K562 (cell line): ENCODE measurements around the gene ITSN2. TPM values are rescaled to one million over a fixed set of nuclear protein-coding genes. Genes with fewer than 3 reads are reported as not detected.

Experiments
- ATAC-seq: fragments of 200-7000 bp; cut with Tn5 transposase; 3 replicates; pipeline ENCODE4 v1.9.1; 2020; ENCODE audit warnings: moderate library complexity
- BruUV-seq: library from RNA; stranded (reverse); fragments of 400-500 nt; replicated peaks from 2 replicates; lab custom pipeline; 2021; lab: Mats Ljungman, UMichigan
- CTCF ChIA-PET: fragments of 300-600 bp; formaldehyde crosslinking; extraction: SDS; loops from one replicate; lab custom pipeline; 2021; ENCODE audit warnings: low intra/inter-chr PET ratio; lab: Yijun Ruan, JAX
- POLR2A ChIA-PET: fragments of 300-600, 350-650 bp; sonication (Branson Sonifier 250); formaldehyde crosslinking; extraction: SDS; loops from one replicate; lab custom pipeline; 2021; ENCODE audit warnings: antibody characterized with exemption, inconsistent platforms; lab: Yijun Ruan, JAX
- DNase-seq, 4 experiments: peaks; one replicate each; pipeline versions ENCODE4 v3.0.0 to v3.0.0-alpha.2; 2011 to 2018; ENCODE audit warnings: low spot score in 3 of 4, mixed read lengths in 3 of 4; ENCODE audit errors: extremely low read depth in 1 of 4
- FAIRE-seq: peaks from 2 replicates; lab custom pipeline; 2011; peaks lifted over from hg19 to GRCh38; lab: Jason Lieb, UNC
- H2AFZ ChIP-seq: 2 replicates; pipeline ENCODE4 v1.6.0; 2011; ENCODE audit warnings: low read depth, low read length, control low read depth, inconsistent platforms
- H3K27ac ChIP-seq: fragments of 200-600 bp; 3 replicates; pipeline ENCODE4 v1.8.0; 2011; ENCODE audit warnings: low read depth, mild to moderate bottlenecking, control low read depth, inconsistent platforms, low read length, moderate library complexity, mixed read lengths; ENCODE audit errors: extremely low read depth
- H3K27me3 ChIP-seq, 2 experiments: fragments of 300-600 bp in 1 of 2; 2 replicates in 1 of 2; 3 replicates in 1 of 2; pipeline versions ENCODE4 v1.6.0 to v1.8.0; 2011; ENCODE audit warnings: inconsistent platforms in 2 of 2, low read length in 2 of 2, mild to moderate bottlenecking in 1 of 2, mixed read lengths in 1 of 2, moderate library complexity in 1 of 2; ENCODE audit not compliant: control insufficient read depth in 2 of 2, insufficient read depth in 2 of 2
- H3K36me3 ChIP-seq: fragments of 300-600 bp; 3 replicates; pipeline ENCODE4 v1.8.0; 2011; ENCODE audit warnings: mild to moderate bottlenecking, low read length, inconsistent platforms; ENCODE audit not compliant: control insufficient read depth, insufficient read depth
- H3K4me1 ChIP-seq, 2 experiments: fragments of 200-600 bp in 1 of 2; replicated peaks in 1 of 2; 2 replicates in 1 of 2; 3 replicates in 1 of 2; pipeline versions ENCODE4 v1.5.1 to v1.8.0; 2011; ENCODE audit warnings: inconsistent platforms in 2 of 2, low read length in 2 of 2, mild to moderate bottlenecking in 1 of 2, mixed read lengths in 1 of 2, moderate library complexity in 1 of 2; ENCODE audit not compliant: control insufficient read depth in 2 of 2, insufficient read depth in 2 of 2
- H3K4me2 ChIP-seq: 2 replicates; pipeline ENCODE4 v1.6.1; 2011; ENCODE audit warnings: low read length, control low read depth, inconsistent platforms, mixed read lengths; ENCODE audit not compliant: insufficient read depth
- H3K4me3 ChIP-seq: fragments of 200-600 bp; sonication (generic), shearing (Covaris generic); 2 replicates; pipeline ENCODE4 v1.5.1; 2016; ENCODE audit warnings: control low read depth, inconsistent platforms
- H3K79me2 ChIP-seq: fragments of 200-600 bp; 3 replicates; pipeline ENCODE4 v1.8.0; 2011; ENCODE audit warnings: low read length, inconsistent platforms; ENCODE audit not compliant: control insufficient read depth, insufficient read depth
- H3K9ac ChIP-seq, 2 experiments: 2 replicates each; pipeline versions ENCODE4 v1.6.0 to v1.6.1; 2011; ENCODE audit warnings: low read depth in 2 of 2, low read length in 2 of 2, control low read depth in 1 of 2, inconsistent platforms in 1 of 2, mild to moderate bottlenecking in 1 of 2, mixed read lengths in 1 of 2; ENCODE audit not compliant: insufficient read depth in 1 of 2
- H3K9me1 ChIP-seq: one replicate; pipeline ENCODE4 v1.6.0; 2011; ENCODE audit warnings: inconsistent platforms, mild to moderate bottlenecking, low read length, moderate library complexity; ENCODE audit not compliant: control insufficient read depth, insufficient read depth
- H3K9me3 ChIP-seq: replicated peaks from 2 replicates; pipeline ENCODE4 v1.5.1; 2011; ENCODE audit warnings: low read depth, low read length, inconsistent platforms; ENCODE audit not compliant: control insufficient read depth, insufficient read depth
- H4K20me1 ChIP-seq: replicated peaks from 2 replicates; pipeline ENCODE4 v1.6.1; 2011; ENCODE audit warnings: low read length, inconsistent platforms, mixed read lengths; ENCODE audit not compliant: control insufficient read depth, insufficient read depth
- CHAMP1 ChIP-seq: fragments of 450-650 bp; IDR thresholded peaks from 2 replicates; pipeline ENCODE4 v1.6.1; 2016; ENCODE audit warnings: mild to moderate bottlenecking
- ELF4 ChIP-seq: fragments of 450-650 bp; formaldehyde crosslinking; IDR thresholded peaks from 2 replicates; pipeline ENCODE4 v1.4.0; 2022; ENCODE audit warnings: missing genetic modification characterization
- KLF6 ChIP-seq: fragments of 250-450 bp; sonication (Bioruptor Pico); IDR thresholded peaks from 2 replicates; pipeline ENCODE4 v1.4.0; 2020; ENCODE audit warnings: mild to moderate bottlenecking, moderate library complexity, borderline replicate concordance
- MLX ChIP-seq, 2 experiments: fragments of 450-650 bp in 1 of 2; sonication (generic) in 1 of 2; formaldehyde crosslinking; conservative IDR thresholded peaks; 2 replicates each; pipeline versions ENCODE4 v1.4.0 to v1.8.1; 2020 to 2022; ENCODE audit warnings: mild to moderate bottlenecking in 1 of 2, missing genetic modification reagents in 1 of 2
- MXI1 ChIP-seq: IDR thresholded peaks from 2 replicates; pipeline ENCODE4 v1.6.1; 2011; ENCODE audit warnings: low read depth, mild to moderate bottlenecking, improper control_type of control experiment, low read length
- NELFE ChIP-seq: IDR thresholded peaks from 2 replicates; pipeline ENCODE4 v1.6.1; 2011; ENCODE audit warnings: mild to moderate bottlenecking; ENCODE audit not compliant: insufficient read depth, insufficient read length
- POLR2H ChIP-seq: IDR thresholded peaks from 2 replicates; pipeline ENCODE4 v1.6.1; 2016; ENCODE audit warnings: missing genetic modification characterization, low read depth, mild to moderate bottlenecking, control low read depth, missing compliant biosample characterization, moderate library complexity
- PREB ChIP-seq: sonication (generic); formaldehyde crosslinking; IDR thresholded peaks from 2 replicates; pipeline ENCODE4 v1.8.1; 2023; ENCODE audit warnings: mild to moderate bottlenecking, missing genetic modification reagents
- PYGO2 ChIP-seq: fragments of 450-650 bp; IDR thresholded peaks from 2 replicates; pipeline ENCODE4 v1.6.1; 2016; ENCODE audit warnings: mild to moderate bottlenecking, missing genetic modification characterization, moderate library complexity, missing compliant biosample characterization
- RBM15 ChIP-seq: fragments of 200-400 bp; formaldehyde crosslinking; IDR thresholded peaks from 2 replicates; pipeline ENCODE4 v1.6.1; 2018; ENCODE audit warnings: mild to moderate bottlenecking, low read length, moderate library complexity; ENCODE audit not compliant: insufficient read depth
- TAF7 ChIP-seq: fragments of 450-650 bp; IDR thresholded peaks from 2 replicates; pipeline ENCODE4 v1.6.1; 2016; ENCODE audit warnings: missing genetic modification characterization, missing compliant biosample characterization
- VEZF1 ChIP-seq: fragments of 200-800 bp; sonication (Bioruptor generic); IDR thresholded peaks from 2 replicates; pipeline ENCODE4 v1.6.1; 2017; ENCODE audit warnings: missing genetic modification characterization, missing compliant biosample characterization
- ZBTB34 ChIP-seq: fragments of 250-450 bp; sonication (Bioruptor Pico); IDR thresholded peaks from 2 replicates; pipeline ENCODE4 v1.8.0; 2021; ENCODE audit warnings: mild to moderate bottlenecking, moderate library complexity
- WGBS: fragments of 100-300 bp; shearing (Covaris generic); methylation state at CpG from one replicate; pipeline ENCODE4 v1.1.6; 2016; ENCODE audit warnings: low coverage, mixed read lengths; ENCODE audit not compliant: insufficient coverage; ENCODE audit errors: missing lambda C conversion rate; 5-methylcytosine and 5-hydroxymethylcytosine counted together
- in situ Hi-C: fragments of 300-500 bp; cut with MboI; formaldehyde crosslinking; loops from 4 replicates; pipeline ENCODE4 v1.15.0; 2018; ENCODE audit warnings: inconsistent platforms, mixed read lengths
- intact Hi-C: fragments of 100-400 bp; cut with micrococcal nuclease; formaldehyde crosslinking; loops from 2 replicates; pipeline ENCODE4 v1.14.2; 2022
- polyA plus RNA-seq, 8 experiments: library from polyadenylated mRNA; depleted of rRNA in 4 of 8; stranded (reverse) in 5 of 8; unstranded in 3 of 8; fragments of >200 nt; fragmentation: Nextera tagmentation in 2 of 8; fragmentation: Illumina TruSeq in 1 of 8; extraction: Ambion mirVana in 2 of 8; extraction: Trizol in 1 of 8; gene quantifications; 2 replicates each; pipeline versions ENCODE4 v1.2.1 to v1.2.3, GENCODE V29; 2011 to 2014; ENCODE audit warnings: inconsistent platforms in 1 of 8, missing spikeins in 1 of 8
- total RNA-seq, 7 experiments: library from RNA; depleted of rRNA in 6 of 7; stranded (reverse); fragments of >200 nt in 6 of 7; fragmentation: Illumina TruSeq in 2 of 7; extraction: Trizol in 2 of 7; gene quantifications; 2 replicates each; pipeline versions ENCODE4 v1.2.1 to v1.2.3, GENCODE V29; 2011 to 2021; ENCODE audit warnings: low replicate concordance in 1 of 7

The ITSN2 gene
- total and polyA plus RNA-seq, 9 of the 15 experiments (the other 6 are each of a cell fraction or from before 2014, with no cell fraction given): 6.6 to 19.9 (median 15.2) TPM

- ChIA-PET CTCF (no interaction called here), POLR2A (interaction anchor here (0.7 to 0.9 kb wide), 2 partner anchors 39 to 575 kb away, joined by 3 read pairs; no protein-coding TSS in a partner anchor)
- Histone ChIP-seq H3K27ac (no peak overlapping the region), H3K4me1 (peaks cover 0 to 24% of the 10 kb centered on the region in 2 experiments; a peak in 3 of 5 replicates), H3K9me3 (no peaks in the 10 kb centered on the region), H3K9ac (0 out of 4 replicates have a peak overlapping the region, but pooled peaks of 1 of the 2 experiments have one; percentile 39), H3K4me3 (no peak overlapping the region), H3K4me2 (no peak overlapping the region), H2AFZ (no peak overlapping the region), H3K27me3 (no peaks in the 10 kb centered on the region), H3K36me3 (no peaks in the 10 kb centered on the region), H3K79me2 (peaks cover 8% of the 10 kb centered on the region; the same call in 2 of the 3 replicates), H4K20me1 (no peaks in the 10 kb centered on the region; the same call in 1 of the 2 replicates), H3K9me1 (no peaks in the 10 kb centered on the region)
- no peak for FAIRE-seq
- peak; percentile 16; the same call in 1 of the 3 replicates for ATAC-seq
- in situ Hi-C loops (no loop called here), intact Hi-C loops (no loop called here)
- no peak for DNase-seq
- no TSS peak for BruUV-seq
- TF ChIP-seq KLF6 (CRISPR knock-in tag): no peak
- no peak for TF ChIP-seq RBM15
- TF ChIP-seq VEZF1 (CRISPR knock-in tag): no peak
- no peak for TF ChIP-seq MLX (CRISPR knock-in tag; conservative IDR thresholded peaks at IDR 0.05)
- no peak for TF ChIP-seq POLR2H (tag)
- TF ChIP-seq ZBTB34: no peak
- no peak for TF ChIP-seq PYGO2
- TF ChIP-seq MXI1: no peak
- TF ChIP-seq PREB: no peak
- no peak for TF ChIP-seq TAF7
- no peak for TF ChIP-seq CHAMP1
- no peak for TF ChIP-seq NELFE
- no peak for TF ChIP-seq ELF4 (CRISPR knock-in tag)
- WGBS: 63% methylated on average over 8 of the region's 9 CpGs
Measured at GRCh38 chr2:24342110-24342910, 18.0 kb downstream of the ITSN2 start.
